ENCODE measurements around the gene FYN. TPM values are rescaled to one million over a fixed set of nuclear protein-coding genes. Genes with fewer than 3 reads are reported as not detected.

FYN gene
- total and polyA plus RNA-seq, 2 of the 13 experiments (the other 11 are each of a cell fraction or from before 2014, with no cell fraction given) = 15.5 to 24.6 TPM

DNA sequence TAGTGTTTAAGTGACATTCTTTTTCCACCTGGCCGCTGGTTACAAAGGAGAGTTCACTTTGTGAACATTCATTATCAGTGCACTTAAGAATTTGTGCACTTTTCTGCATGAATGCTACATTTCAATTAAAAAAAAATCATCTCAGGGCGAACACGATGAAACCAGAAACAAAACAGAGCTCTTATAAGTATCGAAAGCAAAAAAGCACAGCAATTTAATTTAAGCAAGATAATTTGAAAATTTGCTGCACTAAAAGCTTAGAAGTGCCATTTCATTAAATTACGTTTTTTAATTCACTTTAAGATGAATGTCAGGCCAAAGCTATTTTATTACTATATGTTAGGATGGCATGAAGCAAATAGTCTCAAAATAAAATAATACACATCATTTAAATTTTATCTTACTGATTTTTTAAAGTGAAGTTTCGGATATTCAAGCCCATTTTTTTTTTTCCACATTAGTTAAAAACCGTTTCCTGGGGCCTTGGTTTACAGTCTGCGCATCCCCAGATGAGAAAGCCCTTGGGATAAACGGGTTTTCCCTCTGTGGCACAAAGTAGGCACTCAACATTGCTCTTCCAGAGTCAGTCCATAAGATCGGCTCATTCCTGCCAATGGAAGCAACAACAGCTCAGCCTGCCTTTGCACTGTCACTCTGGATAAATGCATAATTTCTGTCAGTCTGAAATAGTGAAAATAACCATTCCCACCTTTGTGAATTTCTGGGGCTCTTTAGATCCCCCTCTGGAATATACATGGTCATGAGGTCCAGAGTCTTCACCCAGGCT lies 80.1 kb downstream of the FYN start (continued):
- no peak for TF ChIP-seq CHCHD3 (CRISPR knock-in tag; IDR thresholded peaks at IDR 0.05)
- no peak for TF ChIP-seq FOXO4 (CRISPR knock-in tag; conservative IDR thresholded peaks at IDR 0.05)
- TF ChIP-seq ZFP41 (CRISPR knock-in tag; IDR thresholded peaks at IDR 0.05; ENCODE audit: borderline replicate concordance) = no peak
- TF ChIP-seq ZGPAT (CRISPR knock-in tag; IDR thresholded peaks at IDR 0.05) = no peak
- TF ChIP-seq EHMT2 (IDR thresholded peaks at IDR 0.05; ENCODE audit: borderline replicate concordance, low read depth, low read length) = 0 out of 2 replicates have a peak, but pooled peaks have one; percentile 11
- TF ChIP-seq POLR2AphosphoS5 (IDR thresholded peaks at IDR 0.05; ENCODE audit: low read depth, low read length) = no peak
- 0 out of 2 replicates have a peak, but pooled peaks have one; percentile 21 for TF ChIP-seq BRD4 (CRISPR knock-in tag; IDR thresholded peaks at IDR 0.05)
- no peak for TF ChIP-seq ZNF33A (CRISPR knock-in tag; IDR thresholded peaks at IDR 0.05; ENCODE audit: borderline replicate concordance)
- TF ChIP-seq ZNF570 (CRISPR knock-in tag; IDR thresholded peaks at IDR 0.05; ENCODE audit: borderline replicate concordance) = no peak
- no peak for TF ChIP-seq SYNCRIP (IDR thresholded peaks at IDR 0.05; ENCODE audit: insufficient read depth, low read depth, low read length)
- TF ChIP-seq HINFP (CRISPR knock-in tag; IDR thresholded peaks at IDR 0.05; ENCODE audit: low read depth) = no peak
- TF ChIP-seq, protein P1, sequence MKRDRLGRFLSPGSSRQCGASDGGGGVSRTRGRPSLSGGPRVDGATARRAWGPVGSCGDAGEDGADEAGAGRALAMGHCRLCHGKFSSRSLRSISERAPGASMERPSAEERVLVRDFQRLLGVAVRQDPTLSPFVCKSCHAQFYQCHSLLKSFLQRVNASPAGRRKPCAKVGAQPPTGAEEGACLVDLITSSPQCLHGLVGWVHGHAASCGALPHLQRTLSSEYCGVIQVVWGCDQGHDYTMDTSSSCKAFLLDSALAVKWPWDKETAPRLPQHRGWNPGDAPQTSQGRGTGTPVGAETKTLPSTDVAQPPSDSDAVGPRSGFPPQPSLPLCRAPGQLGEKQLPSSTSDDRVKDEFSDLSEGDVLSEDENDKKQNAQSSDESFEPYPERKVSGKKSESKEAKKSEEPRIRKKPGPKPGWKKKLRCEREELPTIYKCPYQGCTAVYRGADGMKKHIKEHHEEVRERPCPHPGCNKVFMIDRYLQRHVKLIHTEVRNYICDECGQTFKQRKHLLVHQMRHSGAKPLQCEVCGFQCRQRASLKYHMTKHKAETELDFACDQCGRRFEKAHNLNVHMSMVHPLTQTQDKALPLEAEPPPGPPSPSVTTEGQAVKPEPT (CRISPR knock-in tag; IDR thresholded peaks at IDR 0.05; ENCODE audit: low read depth) = no peak
- TF ChIP-seq ZNF747 (CRISPR knock-in tag; IDR thresholded peaks at IDR 0.05; ENCODE audit: borderline replicate concordance) = no peak

All from HepG2 (cell line).